ENCODE results near the gene MCF2L. TPM values are rescaled to one million over a fixed set of nuclear protein-coding genes. Genes with fewer than 3 reads are reported as not detected.

MCF2L gene
- total RNA-seq, 4 donors from 2014 or later, result 46.5 to 89.7 (median 55.0) TPM

DNA sequence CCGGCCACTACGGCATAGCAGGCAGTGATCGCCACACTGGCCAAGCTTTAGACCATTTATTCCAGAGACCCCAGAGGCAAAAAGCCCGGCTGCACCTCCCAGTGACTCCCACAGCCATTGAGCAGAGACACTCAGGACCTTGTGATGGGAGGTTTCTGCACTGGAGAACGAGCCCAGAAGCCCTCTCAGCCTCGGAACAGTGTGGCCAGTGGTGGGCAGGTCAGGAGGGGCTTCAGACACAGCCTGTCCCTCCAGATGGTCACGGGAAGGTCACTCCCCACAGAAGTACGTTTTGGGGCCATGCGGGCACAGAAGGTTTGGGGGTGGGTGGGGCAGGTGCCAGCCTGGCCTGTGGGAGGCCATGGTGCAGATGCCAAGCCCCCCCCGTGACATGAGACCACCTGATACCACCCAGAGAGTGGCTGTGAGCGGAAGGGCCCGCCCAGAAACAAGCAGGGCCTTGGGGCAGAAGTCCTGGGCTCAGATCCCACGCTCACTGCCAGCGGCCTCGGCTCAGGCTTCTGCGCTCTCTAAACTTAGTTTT is 153.0 kb downstream of the MCF2L start:
- peak in 1 of 2 donors; percentile 76 for DNase-seq (ENCODE audit: low spot score in 2 of 2)
- intact Hi-C loops (cut with DNase I; ENCODE audit: low total_unique reads), result no loop called here

GRCh38 chr13:113122550-113123225 is 153.7 kb downstream of the MCF2L start, which contains the start of gene F10:
Gene F10, plus strand, starts transcription at chr13:113122799. Its CDS starts 57 bp downstream, at chr13:113122856.
- peak; percentile 56 to 94 for DNase-seq (ENCODE audit: low spot score in 2 of 2)
- WGBS, 2 donors, result 41 to 54% methylated on average over 20 to 23 of the region's 23 CpGs
- no peak within 1 kb of the TSS for H3K4me3 ChIP-seq (ENCODE audit: low read depth, poor library complexity, severe bottlenecking)
- no peak for TF ChIP-seq POLR2A (IDR thresholded peaks at IDR 0.05)
- TF ChIP-seq, protein P1, sequence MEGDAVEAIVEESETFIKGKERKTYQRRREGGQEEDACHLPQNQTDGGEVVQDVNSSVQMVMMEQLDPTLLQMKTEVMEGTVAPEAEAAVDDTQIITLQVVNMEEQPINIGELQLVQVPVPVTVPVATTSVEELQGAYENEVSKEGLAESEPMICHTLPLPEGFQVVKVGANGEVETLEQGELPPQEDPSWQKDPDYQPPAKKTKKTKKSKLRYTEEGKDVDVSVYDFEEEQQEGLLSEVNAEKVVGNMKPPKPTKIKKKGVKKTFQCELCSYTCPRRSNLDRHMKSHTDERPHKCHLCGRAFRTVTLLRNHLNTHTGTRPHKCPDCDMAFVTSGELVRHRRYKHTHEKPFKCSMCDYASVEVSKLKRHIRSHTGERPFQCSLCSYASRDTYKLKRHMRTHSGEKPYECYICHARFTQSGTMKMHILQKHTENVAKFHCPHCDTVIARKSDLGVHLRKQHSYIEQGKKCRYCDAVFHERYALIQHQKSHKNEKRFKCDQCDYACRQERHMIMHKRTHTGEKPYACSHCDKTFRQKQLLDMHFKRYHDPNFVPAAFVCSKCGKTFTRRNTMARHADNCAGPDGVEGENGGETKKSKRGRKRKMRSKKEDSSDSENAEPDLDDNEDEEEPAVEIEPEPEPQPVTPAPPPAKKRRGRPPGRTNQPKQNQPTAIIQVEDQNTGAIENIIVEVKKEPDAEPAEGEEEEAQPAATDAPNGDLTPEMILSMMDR (IDR thresholded peaks at IDR 0.05), result no peak
- intact Hi-C loops (cut with DNase I; ENCODE audit: low total_unique reads), result no loop called here

More for the DNA sequence above, 153.0 kb downstream of the MCF2L start:
- H3K4me3 ChIP-seq (ENCODE audit: low read depth, poor library complexity, severe bottlenecking), result no peak overlapping the region
- 64% methylated on average over 14 to 16 of the region's 16 CpGs for WGBS, 2 donors
- TF ChIP-seq, protein P1 (IDR thresholded peaks at IDR 0.05), result no peak
- TF ChIP-seq POLR2A (IDR thresholded peaks at IDR 0.05), result no peak

DNA sequence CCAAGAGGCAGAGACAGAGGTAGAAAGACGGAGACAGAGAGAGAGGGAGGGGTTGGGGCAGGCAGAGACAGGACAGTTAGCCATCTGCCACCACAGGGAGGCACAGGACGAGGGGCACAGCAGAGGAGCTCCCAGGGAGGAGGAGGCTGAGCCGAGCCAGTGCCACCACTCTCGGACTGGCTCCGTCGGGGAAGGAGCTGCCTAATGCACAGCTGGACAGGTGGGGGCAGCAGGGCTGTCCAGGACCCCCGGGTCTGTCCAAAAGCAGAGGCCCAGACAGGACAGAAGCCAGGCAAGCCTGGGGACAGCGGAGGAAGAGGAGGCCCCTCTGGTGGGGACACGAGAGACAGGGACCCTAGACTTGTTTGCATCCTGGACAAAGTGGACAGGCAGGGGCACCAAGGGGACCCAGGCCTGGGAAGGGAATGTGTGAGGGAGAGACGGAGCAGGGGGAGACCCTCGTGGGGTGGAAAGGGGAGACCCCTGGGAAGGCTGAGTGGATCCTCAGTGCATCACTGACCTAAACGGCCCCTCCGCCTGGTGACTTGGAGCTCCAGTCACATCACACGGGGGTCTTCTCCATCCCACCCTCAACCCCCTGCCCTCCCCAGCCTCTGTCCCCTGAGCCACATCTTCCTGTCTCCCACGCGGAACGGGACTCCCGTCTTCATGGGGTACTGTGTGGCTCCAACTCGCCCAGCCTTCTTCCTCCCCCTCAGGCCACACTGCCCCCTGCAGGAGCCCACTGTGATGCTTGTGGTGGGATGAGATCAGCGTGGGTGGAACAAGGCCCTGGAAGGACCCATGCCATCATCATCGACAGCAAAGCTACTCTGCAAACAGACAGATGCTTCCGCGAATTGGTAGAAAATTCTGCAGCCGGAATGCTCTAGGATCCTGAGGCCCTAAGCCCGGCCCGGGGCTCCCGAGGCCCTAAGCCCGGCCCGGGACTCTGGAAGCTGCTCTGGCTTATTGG is 154.5 kb downstream of the MCF2L start:
- 76% methylated on average over 29 of the region's 29 CpGs for WGBS, 2 donors
- DNase-seq (ENCODE audit: low spot score in 2 of 2), result peak in 1 of 2 donors; percentile 82
- H3K4me3 ChIP-seq (ENCODE audit: low read depth, poor library complexity, severe bottlenecking), result no peak overlapping the region
- intact Hi-C loops (cut with DNase I; ENCODE audit: low total_unique reads), result no loop called here
- no peak for TF ChIP-seq POLR2A (IDR thresholded peaks at IDR 0.05)
- TF ChIP-seq, protein P1 (IDR thresholded peaks at IDR 0.05), result no peak

- TF ChIP-seq, protein P1 (IDR thresholded peaks at IDR 0.05), result no peak
- no peak for TF ChIP-seq POLR2A (IDR thresholded peaks at IDR 0.05)
- no peak overlapping the region for H3K4me3 ChIP-seq (ENCODE audit: low read depth, poor library complexity, severe bottlenecking)
- intact Hi-C loops (cut with DNase I; ENCODE audit: low total_unique reads), result no loop called here
Observed at GRCh38 chr13:113124211-113124970, 155.4 kb downstream of the MCF2L start.

More at GRCh38 chr13:113124211-113124970, 155.4 kb downstream of the MCF2L start:
- peak in 1 of 2 donors; percentile 72 for DNase-seq (ENCODE audit: low spot score in 2 of 2)
- 88 to 91% methylated on average over 19 of the region's 19 CpGs for WGBS, 2 donors
